HG02798 (cell line): Measurements from ENCODE around the gene JAKMIP1.

Experiments
- ATAC-seq: cut with Tn5 transposase; IDR thresholded peaks from one replicate; pipeline ENCODE4 v1.9.1; 2021; ENCODE audit warnings: mild to moderate bottlenecking; ENCODE audit not compliant: unreplicated experiment, poor library complexity

Gene JAKMIP1

DNA sequence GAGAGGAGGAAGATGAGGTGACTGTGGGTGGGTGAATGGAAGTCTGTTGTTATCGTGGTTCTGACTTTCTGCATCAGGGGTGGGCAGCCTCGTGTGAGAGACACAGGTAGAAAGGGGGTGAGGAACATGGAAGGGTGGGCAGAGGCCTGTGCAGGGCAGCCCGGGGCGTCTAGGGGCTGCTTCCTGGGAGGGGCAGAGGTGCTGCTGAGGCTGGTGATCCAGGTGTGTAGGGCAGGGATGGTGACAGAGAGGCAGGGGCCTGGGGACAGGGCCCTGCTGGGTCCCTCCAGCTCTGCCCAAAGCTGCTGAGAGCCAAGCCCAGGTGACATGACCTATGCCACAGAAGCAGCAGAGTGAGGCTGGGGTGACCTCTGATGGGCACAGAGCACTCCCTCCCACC, 92.5 kb downstream of the JAKMIP1 start:
- no peak for ATAC-seq

DNA sequence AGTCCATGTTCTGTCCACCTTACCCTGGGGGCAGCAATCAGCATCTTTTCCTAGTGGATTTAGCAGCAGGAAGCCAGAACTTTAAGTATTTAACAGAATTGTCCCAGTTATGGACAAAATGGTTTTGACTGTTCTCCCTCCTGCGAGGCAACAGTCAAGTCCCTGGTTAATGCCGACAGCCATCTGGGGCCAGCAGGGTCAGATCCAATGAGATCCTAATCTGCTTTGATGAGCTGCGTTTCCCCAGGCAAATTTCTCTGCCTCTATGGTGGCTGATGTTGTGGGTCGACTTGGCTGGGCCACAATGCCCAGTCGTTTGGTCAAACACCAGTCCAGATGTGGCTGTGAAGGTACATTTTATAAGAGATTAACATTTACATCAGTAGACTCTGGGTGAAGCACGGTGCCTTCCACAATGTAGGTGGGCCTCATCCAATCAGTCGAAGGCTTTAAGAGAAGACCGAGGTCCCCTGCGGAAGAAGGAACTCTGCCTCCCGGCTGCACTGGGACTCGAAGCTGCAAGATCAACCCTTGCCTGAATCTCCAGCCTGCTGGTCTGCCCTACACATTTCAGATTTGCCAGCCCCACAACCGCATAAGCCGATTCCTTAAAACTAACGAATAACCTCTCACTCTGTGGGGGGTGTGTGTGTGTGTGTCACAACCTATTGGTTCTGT, 93.1 kb downstream of the JAKMIP1 start:
- ATAC-seq, result no peak

GRCh38 chr4:6106156-6106555, 94.2 kb downstream of the JAKMIP1 start:
- ATAC-seq, result no peak

DNA sequence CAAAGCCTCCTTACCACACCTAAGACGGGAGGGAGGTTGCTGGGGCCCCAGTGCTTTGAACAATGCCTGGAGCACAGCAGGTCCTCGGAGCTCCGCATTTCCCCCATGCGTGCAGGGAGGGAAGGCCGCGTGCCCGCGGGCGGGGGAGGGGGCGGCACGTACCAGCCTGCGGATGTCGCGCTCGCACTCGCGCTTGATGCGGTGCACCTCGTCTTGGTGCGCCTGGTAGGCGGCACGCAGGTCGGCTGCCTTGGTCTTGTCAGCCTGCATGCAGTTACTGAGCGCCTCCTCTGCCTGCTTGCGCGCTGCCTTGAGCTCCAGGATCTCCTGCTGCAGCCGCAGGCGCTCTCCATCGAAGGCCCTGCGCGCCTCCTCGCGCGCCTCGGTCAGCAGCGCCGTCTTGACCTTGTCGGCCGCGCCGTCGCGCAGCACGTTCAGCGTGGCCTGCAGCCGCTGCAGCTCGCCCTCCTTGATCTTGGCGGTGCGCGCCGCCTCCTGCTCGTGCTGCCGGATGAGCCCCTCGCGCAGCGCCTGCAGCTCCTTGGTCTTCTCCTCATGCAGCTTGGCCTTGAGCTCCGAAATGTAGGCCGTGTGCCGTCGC, 94.9 kb downstream of the JAKMIP1 start:
- no peak for ATAC-seq

- ATAC-seq, result no peak
Measured at GRCh38 chr4:6104541-6105130, 95.7 kb downstream of the JAKMIP1 start.

DNA sequence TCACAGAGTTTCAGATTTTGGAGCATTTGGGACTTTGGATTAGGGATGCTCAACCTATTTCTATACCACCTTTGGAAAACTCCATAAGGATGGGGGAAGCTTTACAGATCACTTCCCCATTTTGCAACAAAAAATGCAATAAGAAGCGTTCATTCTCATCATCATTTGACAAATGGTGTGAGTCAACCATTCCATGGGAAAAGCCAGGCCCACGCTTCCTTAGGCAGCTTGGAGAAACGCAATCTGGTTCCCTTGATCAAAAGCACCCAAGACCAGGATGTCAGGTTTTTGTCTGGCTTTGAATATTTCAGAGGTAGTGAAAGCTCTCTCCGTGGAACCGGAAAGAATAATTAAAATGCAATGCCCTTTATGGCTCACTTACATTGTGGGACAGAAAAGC, 102.8 kb downstream of the JAKMIP1 start:
- no peak for ATAC-seq

- ATAC-seq, result no peak
Measured at GRCh38 chr4:6095897-6096296, 104.5 kb downstream of the JAKMIP1 start.

GRCh38 chr4:6095023-6095752, 105.2 kb downstream of the JAKMIP1 start:
- no peak for ATAC-seq

GRCh38 chr4:6093671-6094070, 106.7 kb downstream of the JAKMIP1 start:
- no peak for ATAC-seq

DNA sequence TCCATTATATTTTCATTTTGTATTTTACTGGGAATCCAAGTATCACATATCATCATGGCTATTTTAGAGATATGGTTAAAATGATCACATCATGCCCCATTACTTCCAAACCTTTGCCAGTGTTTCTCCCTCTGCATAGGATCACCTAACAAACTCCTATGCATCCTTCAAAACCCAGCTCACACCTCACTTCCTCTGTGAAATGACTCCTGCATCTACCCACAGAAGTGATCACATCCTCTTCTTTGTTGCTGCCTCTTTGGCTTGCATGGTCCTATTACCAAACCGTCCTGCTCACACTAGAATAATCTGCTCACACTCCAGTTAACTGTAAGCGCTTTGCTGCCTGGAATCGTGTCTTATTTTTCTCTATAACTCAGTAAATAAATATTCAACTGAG, 107.4 kb downstream of the JAKMIP1 start:
- no peak for ATAC-seq

DNA sequence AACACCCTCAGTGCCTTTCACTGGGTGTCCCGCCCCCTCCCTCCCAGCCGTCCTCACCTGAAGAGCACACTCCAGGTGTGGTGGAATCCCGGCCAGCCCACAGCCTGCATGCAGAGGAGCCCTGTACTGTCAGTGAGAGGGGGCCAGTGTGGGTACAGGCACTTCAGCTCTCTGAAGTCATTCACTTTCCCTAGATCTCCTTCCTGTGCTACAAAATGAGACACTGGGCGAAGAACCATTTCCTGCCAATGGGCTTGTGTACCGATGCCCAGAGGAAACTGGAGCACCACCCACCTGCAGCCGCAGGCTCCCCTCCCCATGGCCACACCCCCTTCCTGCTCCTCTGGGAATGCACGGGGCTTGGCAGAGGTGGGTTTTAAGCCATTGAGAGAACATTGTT, 108.2 kb downstream of the JAKMIP1 start:
- ATAC-seq, result no peak

GRCh38 chr4:6090931-6091330, 109.4 kb downstream of the JAKMIP1 start:
- ATAC-seq, result no peak

DNA sequence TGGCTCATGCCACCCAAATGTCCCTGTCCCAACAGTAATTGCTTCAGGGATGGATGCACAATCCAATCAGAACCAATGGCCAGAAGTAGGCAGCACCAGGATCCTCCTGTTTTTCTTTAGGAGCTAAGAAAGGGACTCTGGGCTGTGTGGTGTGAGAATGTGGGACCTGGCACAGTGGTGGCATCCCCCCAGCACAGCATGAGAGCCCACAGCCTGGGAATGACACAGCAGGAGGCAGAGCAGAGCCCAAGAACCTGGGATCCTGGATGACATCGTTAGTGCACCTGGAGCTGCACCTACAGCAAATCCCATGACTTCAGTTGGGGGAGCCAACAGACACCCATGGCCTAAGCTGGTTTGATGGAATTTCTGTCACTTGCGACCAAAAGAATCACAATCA, 111.4 kb downstream of the JAKMIP1 start:
- no peak for ATAC-seq

DNA sequence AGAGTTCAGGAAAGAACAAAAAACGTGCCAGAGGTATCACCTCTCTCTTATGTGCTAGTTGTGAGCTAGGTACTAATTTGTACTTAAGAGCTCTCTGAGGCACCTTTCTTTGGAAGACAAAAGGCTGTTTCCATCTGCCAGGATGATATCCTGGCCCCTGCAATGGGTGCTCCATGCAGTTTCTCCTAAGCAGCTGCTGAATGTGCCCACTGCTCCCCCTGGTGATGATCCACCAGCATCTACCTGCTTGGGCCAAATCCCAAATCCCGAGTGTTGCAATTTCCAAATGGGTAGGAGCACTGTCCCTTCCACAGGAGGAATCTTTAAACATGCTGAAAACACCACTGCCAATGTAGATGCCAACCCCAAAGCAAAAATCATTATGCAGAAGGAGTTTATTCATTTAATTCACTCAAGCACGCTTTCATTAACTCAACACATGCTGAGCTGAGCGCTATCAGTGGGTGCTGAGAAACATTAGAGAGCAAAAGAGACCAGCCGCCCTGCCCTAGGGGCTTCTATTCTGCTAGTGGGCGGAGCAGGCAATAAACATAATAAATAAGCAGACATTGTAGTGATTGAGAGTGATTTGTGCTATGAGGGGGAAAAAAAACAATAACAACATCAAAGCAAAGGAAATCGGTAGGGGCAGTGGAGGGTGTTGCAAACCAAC, 112.5 kb downstream of the JAKMIP1 start:
- no peak for ATAC-seq

DNA sequence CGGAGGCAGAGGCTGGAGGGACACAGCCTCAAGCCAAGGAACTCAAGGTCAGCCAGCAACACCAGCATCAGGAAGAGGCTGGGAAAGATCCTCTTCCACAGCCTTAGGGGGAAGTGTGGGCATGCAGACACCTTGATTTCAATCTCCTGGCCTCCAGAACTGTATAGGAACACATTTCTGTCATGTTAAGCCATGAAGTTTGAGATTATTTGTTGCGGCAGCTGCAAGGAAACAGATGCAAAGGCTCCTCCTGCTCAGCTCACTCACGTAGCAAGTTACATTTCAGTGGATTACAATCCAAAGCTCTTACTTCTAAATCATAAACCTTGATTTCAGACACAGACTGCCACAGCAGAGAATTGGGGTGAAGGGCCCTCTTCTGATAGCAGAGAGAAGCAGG, 113.5 kb downstream of the JAKMIP1 start:
- no peak for ATAC-seq

GRCh38 chr4:6085691-6086628, 114.4 kb downstream of the JAKMIP1 start:
- ATAC-seq, result no peak

GRCh38 chr4:6085028-6085690, 115.2 kb downstream of the JAKMIP1 start:
- ATAC-seq, result no peak

- no peak for ATAC-seq
Measured at GRCh38 chr4:6079965-6080364, 120.4 kb downstream of the JAKMIP1 start.

DNA sequence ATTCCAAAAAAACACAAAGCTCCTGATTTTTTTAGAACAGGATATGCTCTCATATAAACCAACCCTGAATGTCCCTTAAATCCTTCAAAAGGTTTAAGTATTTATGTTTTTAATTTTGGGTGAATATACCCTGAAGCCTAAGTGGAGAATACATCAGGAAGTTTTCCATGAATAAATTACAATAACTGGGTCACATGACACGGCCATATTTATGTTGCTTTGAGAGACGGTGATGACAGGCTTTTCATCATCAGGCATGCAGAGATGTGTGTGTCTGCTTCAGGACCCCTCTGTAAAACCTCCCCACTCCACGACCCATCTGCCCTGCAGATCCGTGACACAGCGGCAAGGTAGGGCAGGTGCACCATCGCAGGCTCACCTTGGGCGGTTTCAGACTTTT, 121.8 kb downstream of the JAKMIP1 start:
- ATAC-seq, result no peak
